ENCODE results near the gene CUL9.

- TF ChIP-seq CTCF (IDR thresholded peaks at IDR 0.05), result no peak
- TF ChIP-seq EP300 (IDR thresholded peaks at IDR 0.05; ENCODE audit: low read depth), result no peak
Measured at GRCh38 chr6:43192911-43193310, 10.9 kb downstream of the CUL9 start.
